GM18520 (cell line): ENCODE results near the gene LCE3E.

ENCODE experiments used
- ATAC-seq: cut with Tn5 transposase; IDR thresholded peaks from one replicate; pipeline ENCODE4 v1.9.1; 2021; ENCODE audit not compliant: unreplicated experiment

The LCE3E gene

DNA sequence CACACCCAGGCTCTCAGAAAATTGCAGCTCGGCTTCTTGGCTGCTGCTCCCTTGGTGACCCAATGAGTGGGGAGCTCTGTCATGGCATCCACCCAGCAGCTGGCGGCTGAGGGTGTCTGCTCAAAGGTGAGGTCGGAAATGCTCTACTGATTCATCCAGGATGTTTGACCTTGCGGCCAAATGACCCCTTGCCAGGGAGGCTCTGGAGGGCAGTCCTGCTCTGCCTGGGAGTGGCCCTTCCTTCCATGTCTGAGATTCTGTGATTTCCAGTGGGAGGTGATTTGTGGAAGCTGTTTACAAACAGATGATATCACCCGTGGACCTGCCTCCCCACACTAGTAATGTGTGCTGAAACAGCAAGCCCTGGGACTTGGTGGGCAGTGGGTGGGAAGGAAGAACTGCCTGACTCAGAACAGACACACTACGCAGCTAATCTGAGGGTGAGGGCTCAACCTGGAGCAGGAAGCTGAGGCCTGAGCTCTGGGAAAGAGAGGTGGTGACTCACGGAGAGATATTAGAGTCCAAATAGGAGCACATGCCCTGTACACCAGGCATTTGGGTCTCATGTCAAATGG lies 49.3 kb downstream of the LCE3E start:
- ATAC-seq: no peak

DNA sequence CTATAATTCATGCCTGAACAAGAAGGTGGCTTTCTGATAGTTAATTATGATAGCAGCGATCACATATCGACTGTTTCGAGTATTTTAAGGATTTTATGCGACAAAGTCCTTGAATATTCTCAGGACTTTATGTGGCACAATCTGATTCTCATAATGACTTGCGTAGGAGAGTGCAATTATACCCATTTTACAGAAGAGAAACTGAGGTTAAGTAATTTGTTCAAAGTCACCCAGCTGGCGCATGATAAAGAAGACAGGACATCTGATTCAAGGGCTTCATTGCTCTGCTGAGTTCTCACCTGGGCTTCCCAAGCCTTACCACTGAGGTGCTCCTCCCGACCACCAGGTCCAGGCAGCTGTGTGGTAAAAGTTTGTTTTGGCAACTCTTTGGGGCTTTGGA lies 50.5 kb downstream of the LCE3E start:
- ATAC-seq: no peak
